WTC11 (cell line): ENCODE measurements around the gene PRELID1. TPM values are rescaled to one million over a fixed set of nuclear protein-coding genes. Genes with fewer than 3 reads are reported as not detected.

Experiments
- ATAC-seq: fragments of 200-7000 bp; cut with Tn5 transposase; 2 replicates; pipeline ENCODE4 v1.10.0; 2021; ENCODE audit warnings: mild to moderate bottlenecking, moderate library complexity
- CTCF ChIA-PET: fragments of 300-600 bp; sonication (Branson Sonifier 250); formaldehyde crosslinking; loops from one replicate; lab custom pipeline; 2021; ENCODE audit warnings: antibody characterized with exemption; lab: Charles Lee
- POLR2A ChIA-PET: fragments of 350-600 bp; sonication (Branson Sonifier 250); formaldehyde crosslinking; loops from one replicate; lab custom pipeline; 2021; ENCODE audit warnings: antibody characterized with exemption; lab: Charles Lee
- DNase-seq: peaks from one replicate; pipeline ENCODE4 v3.0.0; 2021; ENCODE audit warnings: low spot score
- H3K27ac Mint-ChIP-seq: 2 replicates; pipeline ENCODE4 v1.8.0; 2021; ENCODE audit warnings: mixed read lengths
- H3K27me3 Mint-ChIP-seq: 2 replicates; pipeline ENCODE4 v1.8.0; 2021; ENCODE audit warnings: low read depth, mild to moderate bottlenecking, moderate library complexity, mixed read lengths
- H3K36me3 Mint-ChIP-seq: 2 replicates; pipeline ENCODE4 v1.8.0; 2021; ENCODE audit warnings: mixed read lengths
- H3K4me1 Mint-ChIP-seq: 2 replicates; pipeline ENCODE4 v1.8.0; 2022; ENCODE audit warnings: mixed read lengths
- H3K4me3 Mint-ChIP-seq: 2 replicates; pipeline ENCODE4 v1.8.0; 2021; ENCODE audit warnings: mild to moderate bottlenecking, moderate library complexity, mixed read lengths
- H3K9me3 Mint-ChIP-seq: 2 replicates; pipeline ENCODE4 v1.8.0; 2021; ENCODE audit warnings: mixed read lengths
- CBFB ChIP-seq: sonication (generic); formaldehyde crosslinking; IDR thresholded peaks from 2 replicates; pipeline ENCODE4 v1.8.1; 2022; ENCODE audit warnings: mild to moderate bottlenecking, low read depth, missing genetic modification reagents
- CREM ChIP-seq: sonication (generic); formaldehyde crosslinking; IDR thresholded peaks from 2 replicates; pipeline ENCODE4 v1.8.1; 2022; ENCODE audit warnings: mild to moderate bottlenecking, missing genetic modification reagents, moderate library complexity
- FOXJ3 ChIP-seq: sonication (generic); formaldehyde crosslinking; IDR thresholded peaks from 2 replicates; pipeline ENCODE4 v1.9.0; 2021; ENCODE audit warnings: missing genetic modification reagents, mild to moderate bottlenecking, borderline replicate concordance
- FOXP1 ChIP-seq: sonication (generic); formaldehyde crosslinking; IDR thresholded peaks from 2 replicates; pipeline ENCODE4 v1.8.0; 2022; ENCODE audit warnings: missing genetic modification reagents, mild to moderate bottlenecking, moderate library complexity, borderline replicate concordance
- GABPB1 ChIP-seq: sonication (generic); formaldehyde crosslinking; IDR thresholded peaks from 2 replicates; pipeline ENCODE4 v1.8.1; 2023; ENCODE audit warnings: mild to moderate bottlenecking, missing genetic modification reagents
- GRHL2 ChIP-seq: fragments of 250-450 bp; sonication (Bioruptor Pico); IDR thresholded peaks from 2 replicates; pipeline ENCODE4 v1.8.0; 2022; ENCODE audit warnings: mild to moderate bottlenecking, moderate library complexity; ENCODE audit not compliant: insufficient replicate concordance, severe bottlenecking
- IRF2 ChIP-seq: sonication (generic); formaldehyde crosslinking; IDR thresholded peaks from 2 replicates; pipeline ENCODE4 v1.8.0; 2022; ENCODE audit warnings: low read depth, missing genetic modification reagents, borderline replicate concordance
- KAT7 ChIP-seq: sonication (generic); formaldehyde crosslinking; IDR thresholded peaks from 2 replicates; pipeline ENCODE4 v1.8.1; 2023; ENCODE audit warnings: missing genetic modification reagents, mild to moderate bottlenecking, borderline replicate concordance
- NFATC4 ChIP-seq: fragments of 250-450 bp; sonication (Bioruptor Pico); IDR thresholded peaks from 2 replicates; pipeline ENCODE4 v1.9.0; 2021; ENCODE audit warnings: mild to moderate bottlenecking
- NFYB ChIP-seq: sonication (generic); formaldehyde crosslinking; conservative IDR thresholded peaks from 2 replicates; pipeline ENCODE4 v1.8.0; 2022; ENCODE audit warnings: low read depth, missing genetic modification reagents
- SOX15 ChIP-seq: fragments of 250-450 bp; sonication (Bioruptor Pico); IDR thresholded peaks from 2 replicates; pipeline ENCODE4 v1.9.0; 2021; ENCODE audit warnings: mild to moderate bottlenecking
- TEAD1 ChIP-seq: sonication (generic); formaldehyde crosslinking; IDR thresholded peaks from 2 replicates; pipeline ENCODE4 v1.8.0; 2022; ENCODE audit warnings: mild to moderate bottlenecking, missing genetic modification reagents
- ZNF396 ChIP-seq: fragments of 250-450 bp; sonication (Bioruptor Pico); IDR thresholded peaks from 2 replicates; pipeline ENCODE4 v1.8.0; 2021; ENCODE audit warnings: mild to moderate bottlenecking, moderate library complexity, borderline replicate concordance
- ZNF423 ChIP-seq: fragments of 250-450 bp; sonication (Bioruptor Pico); IDR thresholded peaks from 2 replicates; pipeline ENCODE4 v2.1.2; 2022; ENCODE audit warnings: mild to moderate bottlenecking, moderate library complexity
- total RNA-seq: library from RNA; stranded (reverse); gene quantifications from 3 replicates; pipeline ENCODE4 v1.2.3, GENCODE V29; 2021
- TF ChIP-seq, protein P1 (sequence below): fragments of 250-450 bp; sonication (Bioruptor Pico); IDR thresholded peaks from 2 replicates; pipeline ENCODE4 v1.9.0; 2021; ENCODE audit warnings: mild to moderate bottlenecking, borderline replicate concordance
- TF ChIP-seq, protein P2 (sequence below): sonication (generic); formaldehyde crosslinking; IDR thresholded peaks from 2 replicates; pipeline ENCODE4 v1.8.0; 2023; ENCODE audit warnings: missing genetic modification reagents
- TF ChIP-seq, protein P3 (sequence below): sonication (generic); formaldehyde crosslinking; IDR thresholded peaks from 2 replicates; pipeline ENCODE4 v1.8.0; 2022; ENCODE audit warnings: mild to moderate bottlenecking, missing genetic modification reagents
- TF ChIP-seq, protein P4 (sequence below): fragments of 250-450 bp; sonication (Bioruptor Pico); IDR thresholded peaks from 2 replicates; pipeline ENCODE4 v1.9.0; 2021; ENCODE audit warnings: mild to moderate bottlenecking
- TF ChIP-seq, protein P5 (sequence below): sonication (generic); formaldehyde crosslinking; IDR thresholded peaks from 2 replicates; pipeline ENCODE4 v1.8.0; 2023; ENCODE audit warnings: missing genetic modification reagents, mild to moderate bottlenecking, borderline replicate concordance
- TF ChIP-seq, protein P6 (sequence below): sonication (generic); formaldehyde crosslinking; IDR thresholded peaks from 2 replicates; pipeline ENCODE4 v1.8.0; 2022; ENCODE audit warnings: mild to moderate bottlenecking, missing genetic modification reagents

Gene PRELID1
- total RNA-seq, 1 experiment from 2014 or later: 273 TPM

DNA sequence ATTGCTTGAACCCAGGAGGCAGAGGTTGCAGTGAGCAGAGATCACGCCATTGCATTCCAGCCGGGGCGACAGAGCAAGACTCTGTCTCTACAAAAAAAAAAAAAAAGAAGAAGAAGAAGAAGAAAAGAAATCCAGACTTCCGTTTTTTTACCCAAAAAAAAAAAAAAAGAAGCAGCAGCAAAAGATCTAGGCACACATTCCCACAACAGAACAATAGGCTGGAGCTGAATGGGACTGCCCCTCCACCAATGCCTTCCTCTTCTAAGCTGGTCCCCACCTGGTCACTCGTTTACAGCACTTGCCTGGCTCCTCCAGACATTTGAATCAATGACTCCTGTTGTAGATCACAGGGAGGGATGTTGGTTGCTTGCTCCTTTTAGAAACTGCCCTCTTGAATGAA is 49.5 kb downstream of the PRELID1 start:
- CTCF ChIA-PET: interaction anchor here (0.6 to 4.7 kb wide), 9 partner anchors 14 to 104 kb away, joined by 4 to 51 read pairs (median 7); partner anchors contain the start of gene GRK6
- H3K4me1 Mint-ChIP-seq: peaks cover 25% of the 10 kb centered on the region
- DNase-seq: no peak
- ATAC-seq: no peak
- H3K4me3 Mint-ChIP-seq: peak overlapping the region; percentile 42
- peaks cover 10% of the 10 kb centered on the region for H3K36me3 Mint-ChIP-seq
- H3K27me3 Mint-ChIP-seq: peaks cover 28% of the 10 kb centered on the region
- TF ChIP-seq TEAD1: no peak
- no peak for TF ChIP-seq ZNF396 (CRISPR knock-in tag)
- TF ChIP-seq GABPB1 (CRISPR knock-in tag): no peak
- TF ChIP-seq, protein P1, sequence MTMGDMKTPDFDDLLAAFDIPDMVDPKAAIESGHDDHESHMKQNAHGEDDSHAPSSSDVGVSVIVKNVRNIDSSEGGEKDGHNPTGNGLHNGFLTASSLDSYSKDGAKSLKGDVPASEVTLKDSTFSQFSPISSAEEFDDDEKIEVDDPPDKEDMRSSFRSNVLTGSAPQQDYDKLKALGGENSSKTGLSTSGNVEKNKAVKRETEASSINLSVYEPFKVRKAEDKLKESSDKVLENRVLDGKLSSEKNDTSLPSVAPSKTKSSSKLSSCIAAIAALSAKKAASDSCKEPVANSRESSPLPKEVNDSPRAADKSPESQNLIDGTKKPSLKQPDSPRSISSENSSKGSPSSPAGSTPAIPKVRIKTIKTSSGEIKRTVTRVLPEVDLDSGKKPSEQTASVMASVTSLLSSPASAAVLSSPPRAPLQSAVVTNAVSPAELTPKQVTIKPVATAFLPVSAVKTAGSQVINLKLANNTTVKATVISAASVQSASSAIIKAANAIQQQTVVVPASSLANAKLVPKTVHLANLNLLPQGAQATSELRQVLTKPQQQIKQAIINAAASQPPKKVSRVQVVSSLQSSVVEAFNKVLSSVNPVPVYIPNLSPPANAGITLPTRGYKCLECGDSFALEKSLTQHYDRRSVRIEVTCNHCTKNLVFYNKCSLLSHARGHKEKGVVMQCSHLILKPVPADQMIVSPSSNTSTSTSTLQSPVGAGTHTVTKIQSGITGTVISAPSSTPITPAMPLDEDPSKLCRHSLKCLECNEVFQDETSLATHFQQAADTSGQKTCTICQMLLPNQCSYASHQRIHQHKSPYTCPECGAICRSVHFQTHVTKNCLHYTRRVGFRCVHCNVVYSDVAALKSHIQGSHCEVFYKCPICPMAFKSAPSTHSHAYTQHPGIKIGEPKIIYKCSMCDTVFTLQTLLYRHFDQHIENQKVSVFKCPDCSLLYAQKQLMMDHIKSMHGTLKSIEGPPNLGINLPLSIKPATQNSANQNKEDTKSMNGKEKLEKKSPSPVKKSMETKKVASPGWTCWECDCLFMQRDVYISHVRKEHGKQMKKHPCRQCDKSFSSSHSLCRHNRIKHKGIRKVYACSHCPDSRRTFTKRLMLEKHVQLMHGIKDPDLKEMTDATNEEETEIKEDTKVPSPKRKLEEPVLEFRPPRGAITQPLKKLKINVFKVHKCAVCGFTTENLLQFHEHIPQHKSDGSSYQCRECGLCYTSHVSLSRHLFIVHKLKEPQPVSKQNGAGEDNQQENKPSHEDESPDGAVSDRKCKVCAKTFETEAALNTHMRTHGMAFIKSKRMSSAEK: no peak
- no peak for TF ChIP-seq FOXJ3 (CRISPR knock-in tag)
- TF ChIP-seq CBFB: no peak
- TF ChIP-seq, protein P2, sequence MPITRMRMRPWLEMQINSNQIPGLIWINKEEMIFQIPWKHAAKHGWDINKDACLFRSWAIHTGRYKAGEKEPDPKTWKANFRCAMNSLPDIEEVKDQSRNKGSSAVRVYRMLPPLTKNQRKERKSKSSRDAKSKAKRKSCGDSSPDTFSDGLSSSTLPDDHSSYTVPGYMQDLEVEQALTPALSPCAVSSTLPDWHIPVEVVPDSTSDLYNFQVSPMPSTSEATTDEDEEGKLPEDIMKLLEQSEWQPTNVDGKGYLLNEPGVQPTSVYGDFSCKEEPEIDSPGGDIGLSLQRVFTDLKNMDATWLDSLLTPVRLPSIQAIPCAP (CRISPR knock-in tag): no peak
- TF ChIP-seq KAT7 (CRISPR knock-in tag): no peak
- TF ChIP-seq FOXP1 (CRISPR knock-in tag): no peak
- TF ChIP-seq, protein P3, sequence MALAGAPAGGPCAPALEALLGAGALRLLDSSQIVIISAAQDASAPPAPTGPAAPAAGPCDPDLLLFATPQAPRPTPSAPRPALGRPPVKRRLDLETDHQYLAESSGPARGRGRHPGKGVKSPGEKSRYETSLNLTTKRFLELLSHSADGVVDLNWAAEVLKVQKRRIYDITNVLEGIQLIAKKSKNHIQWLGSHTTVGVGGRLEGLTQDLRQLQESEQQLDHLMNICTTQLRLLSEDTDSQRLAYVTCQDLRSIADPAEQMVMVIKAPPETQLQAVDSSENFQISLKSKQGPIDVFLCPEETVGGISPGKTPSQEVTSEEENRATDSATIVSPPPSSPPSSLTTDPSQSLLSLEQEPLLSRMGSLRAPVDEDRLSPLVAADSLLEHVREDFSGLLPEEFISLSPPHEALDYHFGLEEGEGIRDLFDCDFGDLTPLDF (CRISPR knock-in tag): no peak
- TF ChIP-seq ZNF423 (CRISPR knock-in tag): no peak
- TF ChIP-seq GRHL2 (CRISPR knock-in tag): no peak
- no peak for TF ChIP-seq CREM (CRISPR knock-in tag)
- TF ChIP-seq NFYB (CRISPR knock-in tag): no peak
- TF ChIP-seq, protein P4, sequence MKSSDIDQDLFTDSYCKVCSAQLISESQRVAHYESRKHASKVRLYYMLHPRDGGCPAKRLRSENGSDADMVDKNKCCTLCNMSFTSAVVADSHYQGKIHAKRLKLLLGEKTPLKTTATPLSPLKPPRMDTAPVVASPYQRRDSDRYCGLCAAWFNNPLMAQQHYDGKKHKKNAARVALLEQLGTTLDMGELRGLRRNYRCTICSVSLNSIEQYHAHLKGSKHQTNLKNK (CRISPR knock-in tag): no peak
- no peak for TF ChIP-seq NFATC4 (CRISPR knock-in tag)
- no peak for TF ChIP-seq SOX15 (CRISPR knock-in tag)
- TF ChIP-seq, protein P5, sequence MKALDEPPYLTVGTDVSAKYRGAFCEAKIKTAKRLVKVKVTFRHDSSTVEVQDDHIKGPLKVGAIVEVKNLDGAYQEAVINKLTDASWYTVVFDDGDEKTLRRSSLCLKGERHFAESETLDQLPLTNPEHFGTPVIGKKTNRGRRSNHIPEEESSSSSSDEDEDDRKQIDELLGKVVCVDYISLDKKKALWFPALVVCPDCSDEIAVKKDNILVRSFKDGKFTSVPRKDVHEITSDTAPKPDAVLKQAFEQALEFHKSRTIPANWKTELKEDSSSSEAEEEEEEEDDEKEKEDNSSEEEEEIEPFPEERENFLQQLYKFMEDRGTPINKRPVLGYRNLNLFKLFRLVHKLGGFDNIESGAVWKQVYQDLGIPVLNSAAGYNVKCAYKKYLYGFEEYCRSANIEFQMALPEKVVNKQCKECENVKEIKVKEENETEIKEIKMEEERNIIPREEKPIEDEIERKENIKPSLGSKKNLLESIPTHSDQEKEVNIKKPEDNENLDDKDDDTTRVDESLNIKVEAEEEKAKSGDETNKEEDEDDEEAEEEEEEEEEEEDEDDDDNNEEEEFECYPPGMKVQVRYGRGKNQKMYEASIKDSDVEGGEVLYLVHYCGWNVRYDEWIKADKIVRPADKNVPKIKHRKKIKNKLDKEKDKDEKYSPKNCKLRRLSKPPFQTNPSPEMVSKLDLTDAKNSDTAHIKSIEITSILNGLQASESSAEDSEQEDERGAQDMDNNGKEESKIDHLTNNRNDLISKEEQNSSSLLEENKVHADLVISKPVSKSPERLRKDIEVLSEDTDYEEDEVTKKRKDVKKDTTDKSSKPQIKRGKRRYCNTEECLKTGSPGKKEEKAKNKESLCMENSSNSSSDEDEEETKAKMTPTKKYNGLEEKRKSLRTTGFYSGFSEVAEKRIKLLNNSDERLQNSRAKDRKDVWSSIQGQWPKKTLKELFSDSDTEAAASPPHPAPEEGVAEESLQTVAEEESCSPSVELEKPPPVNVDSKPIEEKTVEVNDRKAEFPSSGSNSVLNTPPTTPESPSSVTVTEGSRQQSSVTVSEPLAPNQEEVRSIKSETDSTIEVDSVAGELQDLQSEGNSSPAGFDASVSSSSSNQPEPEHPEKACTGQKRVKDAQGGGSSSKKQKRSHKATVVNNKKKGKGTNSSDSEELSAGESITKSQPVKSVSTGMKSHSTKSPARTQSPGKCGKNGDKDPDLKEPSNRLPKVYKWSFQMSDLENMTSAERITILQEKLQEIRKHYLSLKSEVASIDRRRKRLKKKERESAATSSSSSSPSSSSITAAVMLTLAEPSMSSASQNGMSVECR: no peak
- no peak for TF ChIP-seq IRF2 (CRISPR knock-in tag)
- TF ChIP-seq, protein P6, sequence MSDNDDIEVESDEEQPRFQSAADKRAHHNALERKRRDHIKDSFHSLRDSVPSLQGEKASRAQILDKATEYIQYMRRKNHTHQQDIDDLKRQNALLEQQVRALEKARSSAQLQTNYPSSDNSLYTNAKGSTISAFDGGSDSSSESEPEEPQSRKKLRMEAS (CRISPR knock-in tag): no peak
- TF ChIP-seq, all 79 proteins: peak for 0
- H3K9me3 Mint-ChIP-seq: peaks cover 14% of the 10 kb centered on the region
- no peak overlapping the region for H3K27ac Mint-ChIP-seq
- POLR2A ChIA-PET: no interaction called here
